VCaP (cell line): ENCODE measurements around the gene RNF128.

Experiments
- H3K27ac ChIP-seq: fragments of 450-650 bp; 2 replicates; pipeline ENCODE4 v1.5.1; 2017
- CTCF ChIP-seq: fragments of 450-650 bp; conservative IDR thresholded peaks from 2 replicates; pipeline ENCODE4 v1.5.1; 2017; ENCODE audit warnings: mild to moderate bottlenecking, moderate library complexity

RNF128 gene

GRCh38 chrX:106726485-106727437 lies at the start of gene RNF128:
Gene RNF128, plus strand, starts transcription at chrX:106726701. Its CDS starts 213 bp downstream, at chrX:106726914.
- no peak for TF ChIP-seq CTCF
- H3K27ac ChIP-seq, result no peak within 1 kb of the TSS

GRCh38 chrX:106680716-106681115 lies 45.8 kb upstream of the RNF128 start:
- no peak for TF ChIP-seq CTCF
- no peak overlapping the region for H3K27ac ChIP-seq

GRCh38 chrX:106684207-106684606 lies 42.3 kb upstream of the RNF128 start:
- no peak overlapping the region for H3K27ac ChIP-seq
- no peak for TF ChIP-seq CTCF

- peak overlapping the region; percentile 11; the same call in 1 of the 2 replicates for H3K27ac ChIP-seq
- no peak for TF ChIP-seq CTCF
These were observed 34.0 kb upstream of the RNF128 start for GRCh38 chrX:106692425-106693065.

GRCh38 chrX:106696502-106696901 lies 30.0 kb upstream of the RNF128 start:
- TF ChIP-seq CTCF, result no peak
- H3K27ac ChIP-seq, result no peak overlapping the region

- no peak overlapping the region for H3K27ac ChIP-seq
- TF ChIP-seq CTCF, result no peak
These were observed 27.8 kb upstream of the RNF128 start for GRCh38 chrX:106698693-106699092.

- no peak for TF ChIP-seq CTCF
- no peak overlapping the region for H3K27ac ChIP-seq
These were observed 23.9 kb upstream of the RNF128 start for GRCh38 chrX:106702636-106703035.
